Measurements from ENCODE around the gene SLC2A6. TPM values are rescaled to one million over a fixed set of nuclear protein-coding genes. Genes with fewer than 3 reads are reported as not detected.

Gene SLC2A6
- total RNA-seq, 2 experiments from 2014 or later: 2.2 to 2.6 TPM

- Mint-ChIP-seq H3K27ac (no peak overlapping the region), H3K4me3 (no peak overlapping the region), H3K36me3 (no peaks in the 10 kb centered on the region), H3K9me3 (no peaks in the 10 kb centered on the region), H3K4me1 (ENCODE audit: low read depth) (no peaks in the 10 kb centered on the region), H3K27me3 (no peaks in the 10 kb centered on the region)
- ChIA-PET POLR2A (no interaction called here), CTCF (no interaction called here)
- intact Hi-C loops (cut with micrococcal nuclease): no loop called here
- no peak for DNase-seq
Observed at GRCh38 chr9:133520121-133520835, 41.4 kb upstream of the SLC2A6 start.

- intact Hi-C loops (cut with micrococcal nuclease): no loop called here
- POLR2A ChIA-PET: no interaction called here
Observed at GRCh38 chr9:133519693-133520092, 40.8 kb upstream of the SLC2A6 start.

DNA sequence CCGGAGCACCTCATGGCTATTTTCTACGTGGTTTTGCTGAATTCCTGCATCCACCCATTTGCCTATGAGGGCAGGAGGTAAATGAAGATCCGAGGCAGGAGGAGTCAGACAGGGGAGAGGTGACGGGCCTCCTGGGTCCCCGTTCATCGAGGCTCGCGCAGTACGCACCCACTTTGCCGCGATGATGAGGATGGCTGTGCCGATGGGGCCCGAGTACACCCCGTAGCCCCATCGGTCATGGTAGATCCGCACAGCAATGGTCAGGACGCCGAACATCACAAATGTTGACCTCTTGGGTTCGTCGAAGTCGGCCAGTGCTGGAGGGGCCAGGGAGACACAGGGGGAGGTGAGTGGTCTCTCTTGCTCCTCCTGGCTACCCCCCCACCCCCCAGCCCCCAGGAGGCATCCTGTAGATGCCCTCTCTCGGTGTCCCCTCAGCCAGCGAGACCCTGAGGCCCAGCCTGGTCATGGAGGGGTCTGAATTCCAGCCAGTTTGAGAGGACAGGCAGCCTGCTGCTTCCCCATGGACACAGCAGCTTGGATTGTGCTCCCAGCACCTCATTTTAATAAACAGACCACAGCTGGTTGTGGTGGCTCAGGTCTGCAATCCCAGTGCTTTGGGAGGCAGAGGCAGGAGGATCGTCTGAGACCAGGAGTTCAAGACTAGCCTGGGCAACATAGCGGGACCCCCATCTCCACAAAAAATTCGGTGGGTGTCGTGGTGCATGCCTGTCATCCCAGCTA, 40.0 kb upstream of the SLC2A6 start:
- no peaks in the 10 kb centered on the region for H3K9me3 Mint-ChIP-seq

More at GRCh38 chr9:133519693-133520092, 40.8 kb upstream of the SLC2A6 start:
- no peak for DNase-seq
- Mint-ChIP-seq H3K4me3 (no peak overlapping the region), H3K9me3 (no peaks in the 10 kb centered on the region), H3K27me3 (no peaks in the 10 kb centered on the region), H3K36me3 (no peaks in the 10 kb centered on the region), H3K4me1 (ENCODE audit: low read depth) (no peaks in the 10 kb centered on the region), H3K27ac (no peak overlapping the region)
- CTCF ChIA-PET: no interaction called here

GRCh38 chr9:133518200-133518599, 39.3 kb upstream of the SLC2A6 start:
- intact Hi-C loops (cut with micrococcal nuclease): no loop called here
- DNase-seq: no peak
- ChIA-PET CTCF (interaction anchor here (1.2 kb wide), 1 partner anchor 9 kb away, joined by 3 read pairs; no protein-coding TSS in a partner anchor), POLR2A (no interaction called here)
- H3K27me3 Mint-ChIP-seq: no peaks in the 10 kb centered on the region
- no peak overlapping the region for H3K27ac Mint-ChIP-seq
- no peaks in the 10 kb centered on the region for H3K4me1 Mint-ChIP-seq (ENCODE audit: low read depth)
- no peaks in the 10 kb centered on the region for H3K9me3 Mint-ChIP-seq
- H3K4me3 Mint-ChIP-seq: no peak overlapping the region
- no peaks in the 10 kb centered on the region for H3K36me3 Mint-ChIP-seq

More for the DNA sequence above, 40.0 kb upstream of the SLC2A6 start:
- ChIA-PET CTCF (interaction anchor here (1.2 kb wide), 1 partner anchor 10 kb away, joined by 3 read pairs; no protein-coding TSS in a partner anchor), POLR2A (no interaction called here)
- H3K36me3 Mint-ChIP-seq: no peaks in the 10 kb centered on the region
- H3K4me1 Mint-ChIP-seq (ENCODE audit: low read depth): no peaks in the 10 kb centered on the region
- DNase-seq: no peak
- intact Hi-C loops (cut with micrococcal nuclease): no loop called here
- no peaks in the 10 kb centered on the region for H3K27me3 Mint-ChIP-seq
- H3K27ac Mint-ChIP-seq: no peak overlapping the region
- no peak overlapping the region for H3K4me3 Mint-ChIP-seq

GRCh38 chr9:133517711-133518110, 38.8 kb upstream of the SLC2A6 start:
- intact Hi-C loops (cut with micrococcal nuclease): no loop called here
- Mint-ChIP-seq H3K36me3 (no peaks in the 10 kb centered on the region), H3K4me1 (ENCODE audit: low read depth) (no peaks in the 10 kb centered on the region), H3K27ac (no peak overlapping the region), H3K27me3 (no peaks in the 10 kb centered on the region), H3K9me3 (no peaks in the 10 kb centered on the region), H3K4me3 (no peak overlapping the region)
- ChIA-PET CTCF (interaction anchor here (1.2 kb wide), 1 partner anchor 9 kb away, joined by 3 read pairs; no protein-coding TSS in a partner anchor), POLR2A (no interaction called here)
- DNase-seq: no peak

- DNase-seq: no peak
- intact Hi-C loops (cut with micrococcal nuclease): no loop called here
- Mint-ChIP-seq H3K9me3 (no peaks in the 10 kb centered on the region), H3K4me3 (no peak overlapping the region), H3K36me3 (no peaks in the 10 kb centered on the region), H3K27me3 (no peaks in the 10 kb centered on the region), H3K4me1 (ENCODE audit: low read depth) (no peaks in the 10 kb centered on the region), H3K27ac (no peak overlapping the region)
- ChIA-PET POLR2A (no interaction called here), CTCF (no interaction called here)
Observed at GRCh38 chr9:133516961-133517350, 38.1 kb upstream of the SLC2A6 start.

DNA sequence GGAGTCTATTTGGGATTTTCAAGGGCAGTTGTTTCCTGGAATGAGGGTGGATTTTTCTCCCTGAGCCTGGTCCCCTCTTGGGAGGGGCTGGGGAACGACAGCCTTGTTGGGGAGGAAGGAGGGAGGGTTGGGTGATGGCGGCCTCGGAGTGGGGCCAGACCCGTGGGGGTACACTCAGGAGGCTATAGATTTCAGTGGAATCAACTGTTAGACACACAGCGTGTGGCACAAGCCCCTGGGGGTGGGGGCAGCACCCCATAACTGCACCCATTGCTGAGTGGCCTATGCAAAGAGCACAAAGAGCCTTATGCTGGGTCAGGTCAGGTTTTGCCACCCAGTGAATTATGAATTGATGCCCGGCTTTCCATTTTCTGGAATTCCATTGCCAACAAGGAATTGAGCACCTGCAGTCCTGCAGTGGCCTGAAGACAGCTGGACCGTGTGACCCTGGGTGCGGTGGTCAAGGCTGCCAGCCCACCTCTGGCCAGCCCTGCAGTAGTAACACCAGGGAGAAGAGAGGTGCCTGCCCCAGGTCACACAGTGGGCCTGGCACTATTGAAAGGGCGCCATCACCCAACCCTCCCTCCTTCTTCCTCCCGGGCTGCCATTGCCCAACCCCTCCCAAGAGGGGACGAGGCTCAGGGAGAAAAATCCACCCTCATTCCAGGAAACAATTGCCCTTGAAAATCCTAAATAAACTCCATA, 37.5 kb upstream of the SLC2A6 start:
- no peaks in the 10 kb centered on the region for H3K9me3 Mint-ChIP-seq
- no peaks in the 10 kb centered on the region for H3K36me3 Mint-ChIP-seq
- no peak overlapping the region for H3K27ac Mint-ChIP-seq
- intact Hi-C loops (cut with micrococcal nuclease): no loop called here
- no peaks in the 10 kb centered on the region for H3K4me1 Mint-ChIP-seq (ENCODE audit: low read depth)
- H3K27me3 Mint-ChIP-seq: no peaks in the 10 kb centered on the region
- no peak for DNase-seq
- POLR2A ChIA-PET: no interaction called here
- no peak overlapping the region for H3K4me3 Mint-ChIP-seq
- CTCF ChIA-PET: no interaction called here

GRCh38 chr9:133515615-133516255, 36.8 kb upstream of the SLC2A6 start:
- POLR2A ChIA-PET: no interaction called here

DNA sequence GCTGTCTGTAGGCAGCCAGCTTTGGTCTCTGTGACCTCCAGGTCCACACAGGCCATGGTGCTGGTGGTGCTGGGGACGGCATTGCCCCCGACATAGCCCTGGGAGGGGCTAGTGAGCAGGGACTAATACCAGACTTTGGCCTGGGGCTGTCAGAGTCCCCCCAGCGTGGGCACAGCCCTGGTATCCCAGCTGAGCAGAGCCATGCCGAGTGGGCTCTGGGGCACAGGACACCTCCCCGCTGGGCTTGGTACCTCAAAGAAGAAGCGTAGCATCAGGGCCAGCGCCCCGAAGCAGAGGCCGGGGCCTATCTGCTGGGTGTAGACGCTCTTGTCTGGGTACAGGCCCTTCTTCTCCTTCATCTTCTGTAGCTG, 36.3 kb upstream of the SLC2A6 start:
- CTCF ChIA-PET: no interaction called here
- POLR2A ChIA-PET: no interaction called here
- Mint-ChIP-seq H3K27ac (no peak overlapping the region), H3K4me3 (no peak overlapping the region), H3K9me3 (no peaks in the 10 kb centered on the region), H3K36me3 (no peaks in the 10 kb centered on the region), H3K27me3 (no peaks in the 10 kb centered on the region), H3K4me1 (ENCODE audit: low read depth) (no peaks in the 10 kb centered on the region)
- intact Hi-C loops (cut with micrococcal nuclease): no loop called here
- DNase-seq: no peak

More at GRCh38 chr9:133515615-133516255, 36.8 kb upstream of the SLC2A6 start:
- H3K27me3 Mint-ChIP-seq: no peaks in the 10 kb centered on the region
- no peak overlapping the region for H3K27ac Mint-ChIP-seq
- intact Hi-C loops (cut with micrococcal nuclease): no loop called here
- CTCF ChIA-PET: no interaction called here
- no peaks in the 10 kb centered on the region for H3K36me3 Mint-ChIP-seq
- no peak for DNase-seq
- H3K4me1 Mint-ChIP-seq (ENCODE audit: low read depth): no peaks in the 10 kb centered on the region
- no peaks in the 10 kb centered on the region for H3K9me3 Mint-ChIP-seq
- H3K4me3 Mint-ChIP-seq: no peak overlapping the region

DNA sequence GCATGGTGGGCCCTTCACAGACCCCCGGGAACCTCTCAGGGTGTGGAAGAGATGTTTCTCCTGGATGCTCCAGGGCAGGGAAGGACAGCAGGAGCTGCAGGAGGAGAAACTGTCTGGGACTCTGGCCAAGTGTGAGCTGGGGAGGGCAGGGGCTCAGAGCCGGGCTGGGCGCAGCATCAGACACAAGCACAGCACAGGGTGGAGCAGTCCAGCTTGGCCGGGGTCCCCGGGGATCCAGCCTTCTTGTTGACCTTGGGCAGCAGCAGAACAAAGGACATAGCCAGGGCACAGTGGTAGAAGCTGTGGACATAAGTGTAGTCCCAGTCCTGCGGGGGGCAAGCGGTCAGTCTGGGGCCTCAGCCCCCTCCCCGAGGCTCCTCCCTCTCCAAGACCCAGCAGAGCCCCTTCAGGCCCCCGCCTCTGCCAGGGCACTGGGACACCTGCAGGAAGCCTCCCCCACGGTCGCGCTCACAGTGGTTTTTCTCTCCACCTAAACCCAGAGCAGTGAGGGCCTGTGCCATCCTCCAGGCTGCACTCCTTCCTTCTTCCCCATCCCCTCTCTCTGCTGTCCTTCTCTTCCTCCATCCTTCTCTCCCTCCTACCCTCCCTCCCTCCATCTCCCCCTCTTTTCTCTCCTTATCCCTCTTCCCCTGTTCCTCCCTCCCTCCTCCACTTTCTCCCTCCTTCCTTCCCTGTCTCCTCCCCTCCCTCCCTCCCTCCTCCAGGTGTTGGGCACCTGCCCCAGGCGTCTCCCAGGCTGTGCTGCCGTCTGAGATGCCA, 35.8 kb upstream of the SLC2A6 start:
- Mint-ChIP-seq H3K27me3 (no peaks in the 10 kb centered on the region), H3K36me3 (no peaks in the 10 kb centered on the region), H3K9me3 (no peaks in the 10 kb centered on the region), H3K27ac (no peak overlapping the region), H3K4me3 (no peak overlapping the region), H3K4me1 (ENCODE audit: low read depth) (peaks cover 2% of the 10 kb centered on the region)
- intact Hi-C loops (cut with micrococcal nuclease): no loop called here
- ChIA-PET POLR2A (no interaction called here), CTCF (no interaction called here)
- DNase-seq: no peak

- peaks cover 8% of the 10 kb centered on the region for H3K4me1 Mint-ChIP-seq (ENCODE audit: low read depth)
- H3K36me3 Mint-ChIP-seq: no peaks in the 10 kb centered on the region
- ChIA-PET POLR2A (no interaction called here), CTCF (no interaction called here)
- H3K4me3 Mint-ChIP-seq: no peak overlapping the region
- H3K27me3 Mint-ChIP-seq: no peaks in the 10 kb centered on the region
- no peak overlapping the region for H3K27ac Mint-ChIP-seq
- intact Hi-C loops (cut with micrococcal nuclease): no loop called here
- DNase-seq: no peak
- H3K9me3 Mint-ChIP-seq: no peaks in the 10 kb centered on the region
Observed at GRCh38 chr9:133513214-133514100, 34.6 kb upstream of the SLC2A6 start.

All from activated CD4-positive, alpha-beta memory T cell treated with anti-CD3 and anti-CD28 coated beads for 36 hours (primary cell).